HepG2 (cell line): Measurements from ENCODE around the gene PARP14. TPM values are rescaled to one million over a fixed set of nuclear protein-coding genes. Genes with fewer than 3 reads are reported as not detected.

Source experiments
- AKAP8 ChIP-seq: sonication (generic); formaldehyde crosslinking; IDR thresholded peaks from 2 replicates; pipeline ENCODE4 v1.5.1; 2020; ENCODE audit warnings: mild to moderate bottlenecking, missing genetic modification reagents
- ATF4 ChIP-seq, 2 experiments: fragments of 450-650 bp in 1 of 2; sonication (generic) in 1 of 2; formaldehyde crosslinking; IDR thresholded peaks; 2 replicates each; pipeline versions ENCODE4 v1.5.0 to v1.8.0; 2020 to 2022; ENCODE audit warnings: mild to moderate bottlenecking in 1 of 2, missing genetic modification reagents in 1 of 2
- FLYWCH1 ChIP-seq: sonication (generic); formaldehyde crosslinking; IDR thresholded peaks from 2 replicates; pipeline ENCODE4 v1.8.1; 2023; ENCODE audit warnings: mild to moderate bottlenecking, missing genetic modification reagents
- HDAC1 ChIP-seq: sonication (generic); formaldehyde crosslinking; IDR thresholded peaks from 2 replicates; pipeline ENCODE4 v1.5.1; 2020; ENCODE audit warnings: mild to moderate bottlenecking, missing genetic modification reagents
- HMG20A ChIP-seq: IDR thresholded peaks from 2 replicates; pipeline ENCODE4 v1.6.1; 2016; ENCODE audit warnings: borderline replicate concordance
- HNRNPK ChIP-seq: fragments of 200-400 bp; formaldehyde crosslinking; IDR thresholded peaks from 2 replicates; pipeline ENCODE4 v1.6.1; 2018; ENCODE audit warnings: low read length, low read depth, moderate library complexity, mild to moderate bottlenecking; ENCODE audit not compliant: poor library complexity, severe bottlenecking
- KAT2B ChIP-seq: fragments of 150-350 bp; IDR thresholded peaks from 2 replicates; pipeline ENCODE4 v1.6.1; 2014; ENCODE audit warnings: low read depth, low read length, borderline replicate concordance
- KMT2B ChIP-seq: IDR thresholded peaks from 2 replicates; pipeline ENCODE4 v1.6.1; 2016; ENCODE audit warnings: missing genetic modification reagents, missing compliant biosample characterization
- MED13 ChIP-seq: sonication (generic); formaldehyde crosslinking; IDR thresholded peaks from 2 replicates; pipeline ENCODE4 v1.5.0; 2020; ENCODE audit warnings: missing genetic modification reagents
- NCOA2 ChIP-seq: sonication (generic); formaldehyde crosslinking; IDR thresholded peaks from 2 replicates; pipeline ENCODE4 v1.8.0; 2022; ENCODE audit warnings: inconsistent platforms
- NR2C2 ChIP-seq: sonication (generic); formaldehyde crosslinking; IDR thresholded peaks from 2 replicates; pipeline ENCODE4 v1.4.0; 2020; ENCODE audit warnings: missing genetic modification reagents, mild to moderate bottlenecking, moderate library complexity, borderline replicate concordance
- PTBP1 ChIP-seq: fragments of 200-400 bp; formaldehyde crosslinking; IDR thresholded peaks from 2 replicates; pipeline ENCODE4 v1.6.1; 2018; ENCODE audit warnings: low read length, low read depth; ENCODE audit not compliant: poor library complexity, severe bottlenecking
- RELA ChIP-seq: sonication (generic); formaldehyde crosslinking; IDR thresholded peaks from 2 replicates; pipeline ENCODE4 v1.4.0; 2020; ENCODE audit warnings: missing genetic modification reagents
- SMAD3 ChIP-seq: sonication (generic); formaldehyde crosslinking; IDR thresholded peaks from 2 replicates; pipeline ENCODE4 v1.4.0; 2020; ENCODE audit warnings: missing genetic modification reagents
- SP5 ChIP-seq: IDR thresholded peaks from 2 replicates; pipeline ENCODE4 v1.6.1; 2016; ENCODE audit warnings: low read depth, borderline replicate concordance
- TMF1 ChIP-seq: sonication (generic); formaldehyde crosslinking; IDR thresholded peaks from 2 replicates; pipeline ENCODE4 v1.8.1; 2022; ENCODE audit warnings: low read depth, missing genetic modification reagents
- ZBTB7A ChIP-seq: sonication (generic); formaldehyde crosslinking; IDR thresholded peaks from 2 replicates; pipeline ENCODE4 v1.8.0; 2022; ENCODE audit warnings: mild to moderate bottlenecking, missing genetic modification reagents
- ZC3H13 ChIP-seq: sonication (generic); formaldehyde crosslinking; IDR thresholded peaks from 2 replicates; pipeline ENCODE4 v1.8.1; 2023; ENCODE audit warnings: mild to moderate bottlenecking, missing genetic modification reagents, moderate library complexity
- ZFP1 ChIP-seq: IDR thresholded peaks from 2 replicates; pipeline ENCODE4 v1.6.1; 2016
- ZGPAT ChIP-seq: IDR thresholded peaks from 2 replicates; pipeline ENCODE4 v1.6.1; 2016; ENCODE audit warnings: mild to moderate bottlenecking
- ZNF121 ChIP-seq: sonication (generic); formaldehyde crosslinking; IDR thresholded peaks from 2 replicates; pipeline ENCODE4 v1.5.0; 2020; ENCODE audit warnings: mild to moderate bottlenecking, missing genetic modification reagents
- ZNF256 ChIP-seq: sonication (generic); formaldehyde crosslinking; conservative IDR thresholded peaks from 2 replicates; pipeline ENCODE4 v1.4.0; 2020; ENCODE audit warnings: missing genetic modification reagents
- ZNF556 ChIP-seq: sonication (generic); formaldehyde crosslinking; IDR thresholded peaks from 2 replicates; pipeline ENCODE4 v1.4.0; 2020; ENCODE audit warnings: mild to moderate bottlenecking, missing genetic modification reagents, borderline replicate concordance
- ZNF597 ChIP-seq: sonication (generic); formaldehyde crosslinking; IDR thresholded peaks from 2 replicates; pipeline ENCODE4 v1.5.0; 2020; ENCODE audit warnings: missing genetic modification reagents
- ZNF737 ChIP-seq: sonication (generic); formaldehyde crosslinking; IDR thresholded peaks from 2 replicates; pipeline ENCODE4 v1.5.0; 2020; ENCODE audit warnings: missing genetic modification reagents, mild to moderate bottlenecking, borderline replicate concordance
- ZNF746 ChIP-seq: sonication (generic); formaldehyde crosslinking; IDR thresholded peaks from 2 replicates; pipeline ENCODE4 v1.8.0; 2022; ENCODE audit warnings: mild to moderate bottlenecking, missing genetic modification reagents
- polyA plus RNA-seq, 8 experiments: library from polyadenylated mRNA; depleted of rRNA in 3 of 8; stranded (reverse) in 7 of 8; unstranded in 1 of 8; fragments of >200 nt; fragmentation: Illumina TruSeq in 4 of 8; extraction: Trizol in 4 of 8; gene quantifications; 2 replicates each; pipeline versions ENCODE4 v1.2.1 to v1.2.3, GENCODE V29; 2011 to 2016; ENCODE audit warnings: low read depth in 4 of 8, missing spikeins in 1 of 8, mixed read lengths in 1 of 8; ENCODE audit not compliant: insufficient read depth in 1 of 8
- total RNA-seq, 5 experiments: library from RNA; depleted of rRNA; stranded (reverse); fragments of >200 nt; fragmentation: Illumina TruSeq; extraction: Trizol; gene quantifications; 2 replicates each; pipeline ENCODE4 v1.2.3, GENCODE V29; 2016; ENCODE audit warnings: low read depth in 1 of 5
- TF ChIP-seq, protein P1 (sequence below): sonication (generic); formaldehyde crosslinking; IDR thresholded peaks from 2 replicates; pipeline ENCODE4 v1.4.0; 2020; ENCODE audit warnings: missing genetic modification reagents

PARP14 gene
- total and polyA plus RNA-seq, 2 of the 13 experiments (the other 11 are each of a cell fraction or from before 2014, with no cell fraction given), result 9.0 to 19.1 TPM

DNA sequence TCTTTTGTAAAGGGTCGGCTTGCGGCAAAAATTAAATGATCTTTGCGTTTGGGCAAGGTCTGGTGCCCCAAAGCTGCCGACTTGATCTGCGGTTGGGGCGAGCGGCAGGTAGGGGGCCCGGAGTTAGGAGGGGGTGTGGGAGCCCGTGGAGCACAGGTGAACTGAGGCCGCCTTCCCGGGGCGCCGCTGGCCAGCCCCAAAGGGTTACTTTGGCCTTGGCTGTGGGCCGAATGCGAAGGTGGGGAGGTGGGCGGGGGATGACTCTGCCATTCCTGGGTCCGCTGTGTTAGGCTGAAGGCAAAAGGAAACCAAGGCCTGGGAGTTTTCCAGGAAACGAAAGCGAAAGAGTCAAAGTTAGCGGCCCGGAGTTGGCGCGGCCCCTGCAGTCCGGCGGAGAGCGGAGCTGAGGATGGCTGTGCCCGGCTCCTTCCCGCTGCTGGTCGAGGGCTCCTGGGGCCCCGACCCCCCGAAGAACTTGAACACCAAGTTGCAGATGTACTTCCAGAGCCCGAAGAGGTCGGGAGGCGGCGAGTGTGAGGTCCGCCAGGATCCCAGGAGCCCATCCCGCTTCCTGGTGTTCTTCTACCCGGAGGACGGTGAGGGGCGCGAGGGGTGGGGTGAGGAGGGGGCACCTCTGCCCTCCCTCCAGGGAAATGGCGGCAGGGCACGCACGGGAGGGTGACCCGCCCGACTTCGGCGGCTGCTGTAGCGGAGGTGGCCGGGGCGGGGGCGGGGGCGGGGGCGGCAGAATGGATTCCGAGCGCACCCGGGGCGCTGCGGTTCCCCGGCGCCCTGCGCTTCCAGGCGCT, at the start of gene PARP14 (continued):
- TF ChIP-seq ZNF121 (CRISPR knock-in tag), result 0 out of 2 replicates have a peak, but pooled peaks have one; percentile 24
- TF ChIP-seq SP5 (CRISPR knock-in tag), result no peak
- no peak for TF ChIP-seq ZFP1
- TF ChIP-seq HMG20A (CRISPR knock-in tag), result no peak
- no peak for TF ChIP-seq MED13
- TF ChIP-seq ZNF256 (CRISPR knock-in tag), result no peak
- peak; percentile 90 for TF ChIP-seq KMT2B (CRISPR knock-in tag)
- no peak for TF ChIP-seq ZBTB7A (CRISPR knock-in tag)
- TF ChIP-seq ZNF597 (CRISPR knock-in tag), result no peak
- TF ChIP-seq PTBP1, result no peak
- no peak; the same call in 1 of the 2 replicates for TF ChIP-seq ZNF746
- no peak for TF ChIP-seq KAT2B
- no peak for TF ChIP-seq NR2C2 (CRISPR knock-in tag)
- TF ChIP-seq NCOA2 (CRISPR knock-in tag), result 0 out of 2 replicates have a peak, but pooled peaks have one; percentile 11
- TF ChIP-seq ZNF737 (CRISPR knock-in tag), result no peak
- TF ChIP-seq AKAP8 (CRISPR knock-in tag), result no peak
- 0 out of 2 replicates have a peak, but pooled peaks have one; percentile 14 for TF ChIP-seq ZGPAT
- TF ChIP-seq ZNF556, result no peak
- no peak; the same call in 1 of the 2 replicates for TF ChIP-seq ZC3H13
- peak; percentile 51; the same call in 1 of the 2 replicates for TF ChIP-seq HDAC1 (CRISPR knock-in tag)
- TF ChIP-seq, protein P1, sequence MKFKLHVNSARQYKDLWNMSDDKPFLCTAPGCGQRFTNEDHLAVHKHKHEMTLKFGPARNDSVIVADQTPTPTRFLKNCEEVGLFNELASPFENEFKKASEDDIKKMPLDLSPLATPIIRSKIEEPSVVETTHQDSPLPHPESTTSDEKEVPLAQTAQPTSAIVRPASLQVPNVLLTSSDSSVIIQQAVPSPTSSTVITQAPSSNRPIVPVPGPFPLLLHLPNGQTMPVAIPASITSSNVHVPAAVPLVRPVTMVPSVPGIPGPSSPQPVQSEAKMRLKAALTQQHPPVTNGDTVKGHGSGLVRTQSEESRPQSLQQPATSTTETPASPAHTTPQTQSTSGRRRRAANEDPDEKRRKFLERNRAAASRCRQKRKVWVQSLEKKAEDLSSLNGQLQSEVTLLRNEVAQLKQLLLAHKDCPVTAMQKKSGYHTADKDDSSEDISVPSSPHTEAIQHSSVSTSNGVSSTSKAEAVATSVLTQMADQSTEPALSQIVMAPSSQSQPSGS, result no peak
- TF ChIP-seq ATF4 (CRISPR knock-in tag; IDR thresholded peaks at IDR 0.05), result no peak
- no peak for TF ChIP-seq RELA (CRISPR knock-in tag)
- peak; percentile 23; the same call in 1 of the 2 replicates for TF ChIP-seq SMAD3 (CRISPR knock-in tag)
- no peak for TF ChIP-seq HNRNPK
- 0 out of 2 replicates have a peak, but pooled peaks have one; percentile 51 for TF ChIP-seq FLYWCH1 (CRISPR knock-in tag)
- no peak for TF ChIP-seq TMF1
